ENCODE results near the gene JRKL. TPM values are rescaled to one million over a fixed set of nuclear protein-coding genes. Genes with fewer than 3 reads are reported as not detected.

The JRKL gene
- total and polyA plus RNA-seq, 2 of the 8 experiments (the other 6 are each of a cell fraction or from before 2014, with no cell fraction given), result 1.4 to 4.9 TPM

GRCh38 chr11:96400697-96401096, 10.9 kb downstream of the JRKL start:
- Histone ChIP-seq H3K4ac (replicated peaks; ENCODE audit: insufficient read length, low read depth, low read length) (no peak overlapping the region), H3K23me2 (ENCODE audit: low read depth, low read length) (no peaks in the 10 kb centered on the region), H4K20me1 (replicated peaks in 1 of 2; ENCODE audit: control insufficient read depth in 1 of 2, insufficient read depth in 2 of 2, low read length in 2 of 2) (no peaks in the 10 kb centered on the region), H2BK5ac (ENCODE audit: low read depth, low read length) (no peak overlapping the region), H3K4me1 (replicated peaks in 1 of 4; ENCODE audit: control insufficient read depth in 3 of 4, insufficient read depth in 4 of 4, low read length in 3 of 4) (no peaks in the 10 kb centered on the region), H3K36me3 (ENCODE audit: control insufficient read depth in 2 of 4, insufficient read depth in 4 of 4, low read length in 3 of 4) (no peaks in the 10 kb centered on the region), H2BK20ac (ENCODE audit: low read length) (no peak overlapping the region), H3K27ac (ENCODE audit: low read depth, low read length) (no peak overlapping the region), H3K56ac (replicated peaks; ENCODE audit: insufficient read length, low read depth, low read length) (no peak overlapping the region), H3K4me3 (ENCODE audit: extremely low read depth in 1 of 4, insufficient read depth in 2 of 4, low read depth in 3 of 4, low read length in 4 of 4) (no peak overlapping the region), H3K27me3 (replicated peaks in 1 of 4; ENCODE audit: control insufficient read depth in 3 of 4, extremely low read depth in 1 of 4, insufficient read depth in 3 of 4, low read length in 3 of 4) (no peaks in the 10 kb centered on the region), H4K8ac (ENCODE audit: extremely low read depth, insufficient read depth, low read length) (no peak overlapping the region), H3K79me2 (ENCODE audit: control insufficient read depth in 1 of 2, insufficient read depth in 2 of 2, low read length in 2 of 2) (no peaks in the 10 kb centered on the region), H2BK12ac (ENCODE audit: low read depth, low read length) (no peak overlapping the region), H3K14ac (ENCODE audit: insufficient read length) (no peak overlapping the region), H3K23ac (ENCODE audit: insufficient read length) (no peak overlapping the region), H3K4me2 (ENCODE audit: insufficient read depth in 1 of 2, low read depth in 2 of 2, low read length in 2 of 2) (no peak overlapping the region), H2AFZ (ENCODE audit: low read length) (no peak overlapping the region), H2BK120ac (replicated peaks; ENCODE audit: low read depth, low read length) (no peak overlapping the region), H2AK5ac (ENCODE audit: low read depth, low read length) (no peak overlapping the region), H3K9ac (replicated peaks in 1 of 4; ENCODE audit: extremely low read depth in 1 of 4, low read depth in 3 of 4, low read length in 3 of 4) (no peak overlapping the region), H3K18ac (ENCODE audit: extremely low read depth, low read length) (no peak overlapping the region), H2BK15ac (ENCODE audit: low read length) (no peak overlapping the region), H3K9me3 (ENCODE audit: insufficient read depth in 2 of 2, low read depth in 1 of 2, low read length in 1 of 2) (no peaks in the 10 kb centered on the region; a peak in 1 of 4 replicates), H4K5ac (ENCODE audit: insufficient read length, low read depth, low read length) (no peak overlapping the region), H4K91ac (replicated peaks; ENCODE audit: insufficient read length, low read length) (no peak overlapping the region), H3K79me1 (ENCODE audit: low read depth, low read length) (no peaks in the 10 kb centered on the region)
- CTCF ChIA-PET (ENCODE audit: partially characterized antibody), result interaction anchor here (0.7 to 0.9 kb wide), 2 partner anchors 26 to 345 kb away, joined by 3 to 4 read pairs; no protein-coding TSS in a partner anchor
- FAIRE-seq, result no peak
- TF ChIP-seq KDM5A (IDR thresholded peaks at IDR 0.05; ENCODE audit: low read length), result no peak
- no peak for TF ChIP-seq GABPA (IDR thresholded peaks at IDR 0.05; ENCODE audit: borderline replicate concordance, insufficient read depth, low read length)
- TF ChIP-seq JUND (IDR thresholded peaks at IDR 0.05; ENCODE audit: low read length), result no peak
- no peak for TF ChIP-seq HDAC6 (IDR thresholded peaks at IDR 0.05; ENCODE audit: low read depth, low read length)
- TF ChIP-seq RBBP5 (IDR thresholded peaks at IDR 0.05; ENCODE audit: borderline replicate concordance, low read depth, low read length), result no peak
- no peak for TF ChIP-seq PHF8 (conservative IDR thresholded peaks at IDR 0.05; ENCODE audit: low read depth, low read length)
- no peak for TF ChIP-seq E2F6 (IDR thresholded peaks at IDR 0.05)
- no peak for TF ChIP-seq TAF1 (IDR thresholded peaks at IDR 0.05; ENCODE audit: low read depth, low read length)
- TF ChIP-seq RXRA (IDR thresholded peaks at IDR 0.05; ENCODE audit: insufficient read depth, low read depth, low read length), result no peak
- no peak for TF ChIP-seq ASH2L (IDR thresholded peaks at IDR 0.05; ENCODE audit: low read length)
- TF ChIP-seq BCL11A (IDR thresholded peaks at IDR 0.05; ENCODE audit: low read depth in 2 of 2, low read length in 2 of 2), result no peak
- TF ChIP-seq BACH1 (IDR thresholded peaks at IDR 0.05; ENCODE audit: low read length), result no peak
- TF ChIP-seq EGR1 (IDR thresholded peaks at IDR 0.05; ENCODE audit: borderline replicate concordance, low read depth, low read length), result no peak
- no peak for TF ChIP-seq POLR2A (IDR thresholded peaks at IDR 0.05; ENCODE audit: control extremely low read depth in 1 of 2, low read depth in 2 of 2, low read length in 2 of 2)
- no peak for TF ChIP-seq CREB1 (IDR thresholded peaks at IDR 0.05)
- no peak for TF ChIP-seq SRF (IDR thresholded peaks at IDR 0.05; ENCODE audit: low read depth, low read length)
- WGBS, 2 experiments (ENCODE audit: extremely low coverage in 1 of 2, insufficient coverage in 1 of 2, insufficient read length in 1 of 2, insufficient replicate concordance in 2 of 2, low coverage in 1 of 2, low lambda C conversion rate in 2 of 2, missing lambda C conversion rate in 1 of 2), result 94% methylated on average over 1 of the region's 1 CpG; no CpG with 5 or more reads in 1 of the 2 experiments
- POLR2A ChIA-PET (ENCODE audit: partially characterized antibody), result interaction anchor here (1.5 kb wide), 1 partner anchor 612 kb away, joined by 3 read pairs; no protein-coding TSS in a partner anchor
- no peak for DNase-seq (ENCODE audit: low read depth in 1 of 2, low spot score in 2 of 2)
